Upper lobe of right lung (tissue), 1 donor: ENCODE results near the gene FGD5. TPM values are rescaled to one million over a fixed set of nuclear protein-coding genes. Genes with fewer than 3 reads are reported as not detected.
A peak's percentile ranks its signal among the peaks of the same experiment; 100 is the strongest.

Experiments
- ATAC-seq: fragments of 200-7000 bp; cut with Tn5 transposase; one replicate; pipeline ENCODE4 v1.9.1; 2020; ENCODE audit warnings: mild to moderate bottlenecking, moderate library complexity
- DNase-seq: peaks from one replicate; pipeline ENCODE4 v3.0.0-alpha.2; 2020
- H3K27ac ChIP-seq: fragments of 200-600 bp; one replicate; pipeline ENCODE4 v1.8.0; 2022
- H3K27me3 ChIP-seq: fragments of 200-600 bp; one replicate; pipeline ENCODE4 v1.8.0; 2022; ENCODE audit warnings: mild to moderate bottlenecking
- H3K36me3 ChIP-seq: fragments of 200-600 bp; one replicate; pipeline ENCODE4 v1.8.0; 2022
- H3K4me1 ChIP-seq: fragments of 200-600 bp; one replicate; pipeline ENCODE4 v1.8.0; 2022
- H3K4me3 ChIP-seq: fragments of 200-600 bp; one replicate; pipeline ENCODE4 v1.8.0; 2022; ENCODE audit warnings: mild to moderate bottlenecking
- H3K9me3 ChIP-seq: fragments of 200-600 bp; one replicate; pipeline ENCODE4 v1.8.0; 2022
- CTCF ChIP-seq: fragments of 200-600 bp; IDR thresholded peaks from one replicate; pipeline ENCODE4 v1.8.0; 2022; ENCODE audit warnings: antibody characterized with exemption
- intact Hi-C: fragments of 100-400 bp; cut with DNase I; formaldehyde crosslinking; loops from one replicate; pipeline ENCODE4 v1.11.0; 2022
- total RNA-seq: library from RNA; stranded (reverse); fragmentation: NEBNext Ultra II Directional; extraction: Animal tissue kit (Norgen Biotek cat#: 25700); gene quantifications from one replicate; pipeline ENCODE4 v1.2.1, GENCODE V29; 2021
- donor health status: DM: no; HTN: yes; CAD: no; lungs with severe emphysema.

Gene FGD5
- total RNA-seq, 1 donor from 2014 or later: 84.2 TPM

GRCh38 chr3:14905055-14905657 is 86.4 kb downstream of the FGD5 start:
- Histone ChIP-seq H3K4me3 (no peak overlapping the region), H3K27ac (no peak overlapping the region), H3K9me3 (no peaks in the 10 kb centered on the region), H3K4me1 (no peaks in the 10 kb centered on the region), H3K36me3 (peaks cover 3% of the 10 kb centered on the region), H3K27me3 (no peaks in the 10 kb centered on the region)
- no peak for TF ChIP-seq CTCF
- ATAC-seq (no peak), DNase-seq (no peak)
- intact Hi-C loops: no loop called here

- no peak for TF ChIP-seq CTCF
- DNase-seq (no peak), ATAC-seq (no peak)
- Histone ChIP-seq H3K9me3 (no peaks in the 10 kb centered on the region), H3K27ac (no peak overlapping the region), H3K4me3 (no peak overlapping the region), H3K4me1 (no peaks in the 10 kb centered on the region), H3K27me3 (no peaks in the 10 kb centered on the region), H3K36me3 (peaks cover 7% of the 10 kb centered on the region)
- intact Hi-C loops: no loop called here
Measured at GRCh38 chr3:14906355-14906971, 87.7 kb downstream of the FGD5 start.

GRCh38 chr3:14907043-14907966 is 88.5 kb downstream of the FGD5 start:
- Histone ChIP-seq H3K4me1 (no peaks in the 10 kb centered on the region), H3K36me3 (peaks cover 7% of the 10 kb centered on the region), H3K27ac (no peak overlapping the region), H3K9me3 (no peaks in the 10 kb centered on the region), H3K27me3 (no peaks in the 10 kb centered on the region), H3K4me3 (no peak overlapping the region)
- DNase-seq (no peak), ATAC-seq (peak; percentile 30)
- intact Hi-C loops: no loop called here
- no peak for TF ChIP-seq CTCF

- Histone ChIP-seq H3K9me3 (no peaks in the 10 kb centered on the region), H3K4me1 (no peaks in the 10 kb centered on the region), H3K4me3 (no peak overlapping the region), H3K27ac (no peak overlapping the region), H3K36me3 (peaks cover 12% of the 10 kb centered on the region), H3K27me3 (no peaks in the 10 kb centered on the region)
- intact Hi-C loops: no loop called here
- TF ChIP-seq CTCF: no peak
- DNase-seq (no peak), ATAC-seq (no peak)
Measured at GRCh38 chr3:14909250-14909649, 90.5 kb downstream of the FGD5 start.

- peaks cover 16% of the 10 kb centered on the region for H3K36me3 ChIP-seq
- TF ChIP-seq CTCF: no peak
- H3K27ac ChIP-seq: no peak overlapping the region
- no peaks in the 10 kb centered on the region for H3K9me3 ChIP-seq
- no peaks in the 10 kb centered on the region for H3K4me1 ChIP-seq
- ATAC-seq (no peak), DNase-seq (no peak)
- H3K27me3 ChIP-seq: no peaks in the 10 kb centered on the region
- intact Hi-C loops: no loop called here
- H3K4me3 ChIP-seq: no peak overlapping the region
Measured at GRCh38 chr3:14911651-14912050, 92.9 kb downstream of the FGD5 start.
